Anterior cingulate cortex (tissue), 58 donors: Measurements from ENCODE around the gene NBL1.
"Not testable (repeated sequence)": the region's sequence is repeated elsewhere in the genome, so short reads cannot be mapped to it uniquely, and the experiment has no call there.

Experiments
- DNase-seq, 58 donors: peaks; one replicate each; lab custom pipeline; 2025; lab: John Stamatoyannopoulos, UW

The NBL1 gene

GRCh38 chr1:19621274-19621950 is 22.7 kb upstream of the NBL1 start:
- no peak for DNase-seq

GRCh38 chr1:19622204-19622603 is 21.9 kb upstream of the NBL1 start:
- no peak for DNase-seq

- no peak for DNase-seq
Observed at GRCh38 chr1:19623523-19623922, 20.6 kb upstream of the NBL1 start.

- DNase-seq = no peak
Observed at GRCh38 chr1:19625291-19625937, 18.7 kb upstream of the NBL1 start.

GRCh38 chr1:19628879-19629278 is 15.2 kb upstream of the NBL1 start:
- DNase-seq = peak in 25 of 58 donors; percentile 6 to 75 (median 36)

- no peak for DNase-seq
Observed at GRCh38 chr1:19629357-19629756, 14.8 kb upstream of the NBL1 start.

GRCh38 chr1:19630192-19630591 is 13.9 kb upstream of the NBL1 start:
- not testable (repeated sequence) for DNase-seq

GRCh38 chr1:19630720-19631395 is 13.3 kb upstream of the NBL1 start:
- no peak for DNase-seq

GRCh38 chr1:19632211-19632610 is 11.9 kb upstream of the NBL1 start:
- DNase-seq = no peak

GRCh38 chr1:19633106-19633505 is 11.0 kb upstream of the NBL1 start:
- DNase-seq = no peak

GRCh38 chr1:19635064-19635463 is 9.0 kb upstream of the NBL1 start:
- not testable (repeated sequence) for DNase-seq

- DNase-seq = no peak
Observed at GRCh38 chr1:19635646-19636045, 8.5 kb upstream of the NBL1 start.

GRCh38 chr1:19636065-19636464 is 8.0 kb upstream of the NBL1 start:
- DNase-seq = no peak

GRCh38 chr1:19636749-19637148 is 7.4 kb upstream of the NBL1 start:
- not testable (repeated sequence) for DNase-seq

GRCh38 chr1:19637606-19638005 is 6.5 kb upstream of the NBL1 start:
- DNase-seq = no peak

GRCh38 chr1:19639228-19639627 is 4.9 kb upstream of the NBL1 start:
- not testable (repeated sequence) for DNase-seq

- no peak for DNase-seq
Observed at GRCh38 chr1:19639999-19640362, 4.1 kb upstream of the NBL1 start.

GRCh38 chr1:19640363-19641316 is 3.5 kb upstream of the NBL1 start:
- DNase-seq = no peak

GRCh38 chr1:19643121-19643520 is 990 bp upstream of the NBL1 start:
- DNase-seq = no peak

- DNase-seq = no peak
Observed at GRCh38 chr1:19644395-19644680, 227 bp downstream of the NBL1 start.
